Mesendoderm (in vitro differentiated cells): ENCODE measurements around the gene UGDH.

Experiments used
- DNase-seq: peaks from one replicate; pipeline ENCODE4 v3.0.0; 2013
- H2AK5ac ChIP-seq: 2 replicates; pipeline ENCODE4 v1.6.1; 2013; ENCODE audit warnings: low read length, inconsistent platforms
- H2BK120ac ChIP-seq: 2 replicates; pipeline ENCODE4 v1.6.1; 2013; ENCODE audit warnings: low read depth, mild to moderate bottlenecking, low read length, moderate library complexity, mixed read lengths
- H2BK15ac ChIP-seq: replicated peaks from 2 replicates; pipeline ENCODE4 v1.6.1; 2013; ENCODE audit warnings: low read depth, mild to moderate bottlenecking, moderate library complexity
- H2BK5ac ChIP-seq: 2 replicates; pipeline ENCODE4 v1.6.1; 2013; ENCODE audit warnings: low read length, inconsistent platforms
- H3K18ac ChIP-seq: 2 replicates; pipeline ENCODE4 v1.6.1; 2013; ENCODE audit warnings: mild to moderate bottlenecking, low read length, mixed read lengths
- H3K23ac ChIP-seq: one replicate; pipeline ENCODE4 v1.6.1; 2013; ENCODE audit warnings: low read length
- H3K27ac ChIP-seq: 2 replicates; pipeline ENCODE4 v1.5.1; 2013; ENCODE audit warnings: low read depth, mild to moderate bottlenecking, inconsistent platforms, low read length, moderate library complexity
- H3K27me3 ChIP-seq: 2 replicates; pipeline ENCODE4 v1.6.1; 2013; ENCODE audit warnings: low read length, control low read depth, mild to moderate bottlenecking, inconsistent platforms; ENCODE audit not compliant: insufficient read depth, poor library complexity
- H3K36me3 ChIP-seq: 2 replicates; pipeline ENCODE4 v1.6.1; 2013; ENCODE audit warnings: low read length, inconsistent platforms; ENCODE audit not compliant: control insufficient read depth, insufficient read depth
- H3K4ac ChIP-seq: one replicate; pipeline ENCODE4 v1.6.1; 2013; ENCODE audit warnings: low read depth, mild to moderate bottlenecking, low read length, moderate library complexity
- H3K4me1 ChIP-seq: 2 replicates; pipeline ENCODE4 v1.6.1; 2013; ENCODE audit warnings: low read depth, low read length, inconsistent platforms; ENCODE audit not compliant: control insufficient read depth
- H3K4me2 ChIP-seq: 2 replicates; pipeline ENCODE4 v1.6.1; 2013; ENCODE audit warnings: low read length
- H3K4me3 ChIP-seq: 2 replicates; pipeline ENCODE4 v1.5.1; 2013; ENCODE audit warnings: mild to moderate bottlenecking, low read length
- H3K56ac ChIP-seq: one replicate; pipeline ENCODE4 v1.6.1; 2013; ENCODE audit warnings: low read length
- H3K79me1 ChIP-seq: 2 replicates; pipeline ENCODE4 v1.6.1; 2013; ENCODE audit warnings: low read length, inconsistent platforms
- H3K79me2 ChIP-seq: 2 replicates; pipeline ENCODE4 v1.6.1; 2013; ENCODE audit warnings: mild to moderate bottlenecking, low read length; ENCODE audit not compliant: control insufficient read depth, insufficient read depth
- H3K9ac ChIP-seq: 2 replicates; pipeline ENCODE4 v1.6.1; 2013; ENCODE audit warnings: low read length, inconsistent platforms
- H4K5ac ChIP-seq: one replicate; pipeline ENCODE4 v1.6.1; 2013; ENCODE audit warnings: low read length
- H4K8ac ChIP-seq: one replicate; pipeline ENCODE4 v1.6.1; 2013; ENCODE audit warnings: low read depth, mild to moderate bottlenecking, control low read depth, low read length, moderate library complexity
- WGBS: extraction: QIAGEN DNeasy Blood & Tissue Kit; methylation state at CpG from one replicate; pipeline ENCODE4 v1.1.7; 2013; ENCODE audit warnings: low lambda C conversion rate, missing lambda C conversion rate; ENCODE audit not compliant: insufficient coverage; ENCODE audit errors: extremely low coverage; 5-methylcytosine and 5-hydroxymethylcytosine counted together

The UGDH gene

GRCh38 chr4:39452860-39453587, 74.2 kb downstream of the UGDH start:
- no peak for DNase-seq
- no peaks in the 10 kb centered on the region for H3K27me3 ChIP-seq
- no peak overlapping the region for H2BK15ac ChIP-seq
- H3K4me3 ChIP-seq: no peak overlapping the region
- no peak overlapping the region for H3K4ac ChIP-seq
- 100% methylated on average over 5 of the region's 11 CpGs for WGBS
- H2BK120ac ChIP-seq: no peak overlapping the region
- H3K4me2 ChIP-seq: no peak overlapping the region
- H3K56ac ChIP-seq: no peak overlapping the region
- H2BK5ac ChIP-seq: no peak overlapping the region
- no peak overlapping the region for H3K23ac ChIP-seq
- peaks cover 25% of the 10 kb centered on the region for H3K79me2 ChIP-seq
- H3K18ac ChIP-seq: no peak overlapping the region
- H3K4me1 ChIP-seq: peaks cover 6% of the 10 kb centered on the region
- H4K8ac ChIP-seq: no peak overlapping the region
- no peak overlapping the region for H3K9ac ChIP-seq
- peaks cover 11% of the 10 kb centered on the region for H3K79me1 ChIP-seq
- H4K5ac ChIP-seq: no peak overlapping the region
- no peak overlapping the region for H3K27ac ChIP-seq
- H2AK5ac ChIP-seq: no peak overlapping the region
- H3K36me3 ChIP-seq: peaks cover 22% of the 10 kb centered on the region

- Histone ChIP-seq H2BK5ac (no peak overlapping the region), H4K8ac (no peak overlapping the region), H3K79me1 (peaks cover 11% of the 10 kb centered on the region), H3K79me2 (peaks cover 18% of the 10 kb centered on the region), H3K36me3 (peaks cover 21% of the 10 kb centered on the region), H3K18ac (no peak overlapping the region), H2BK120ac (no peak overlapping the region), H2BK15ac (no peak overlapping the region), H3K4me2 (no peak overlapping the region), H3K56ac (no peak overlapping the region), H2AK5ac (no peak overlapping the region), H3K9ac (no peak overlapping the region), H3K4ac (no peak overlapping the region), H4K5ac (no peak overlapping the region), H3K4me1 (peaks cover 6% of the 10 kb centered on the region), H3K23ac (no peak overlapping the region), H3K27me3 (no peaks in the 10 kb centered on the region), H3K27ac (no peak overlapping the region), H3K4me3 (no peak overlapping the region)
- no peak for DNase-seq
- no CpG with 5 or more reads among the region's 6 CpGs for WGBS
Measured at GRCh38 chr4:39452153-39452859, 74.9 kb downstream of the UGDH start.

GRCh38 chr4:39451423-39452023, 75.7 kb downstream of the UGDH start:
- Histone ChIP-seq H2BK15ac (no peak overlapping the region), H3K36me3 (peaks cover 14% of the 10 kb centered on the region), H3K79me2 (peaks cover 10% of the 10 kb centered on the region), H3K9ac (no peak overlapping the region), H4K8ac (no peak overlapping the region), H3K23ac (no peak overlapping the region), H3K4ac (no peak overlapping the region), H4K5ac (no peak overlapping the region), H3K27me3 (no peaks in the 10 kb centered on the region), H3K18ac (no peak overlapping the region), H3K79me1 (peaks cover 7% of the 10 kb centered on the region), H2AK5ac (no peak overlapping the region), H2BK120ac (no peak overlapping the region), H3K4me2 (no peak overlapping the region), H2BK5ac (no peak overlapping the region), H3K4me3 (no peak overlapping the region), H3K4me1 (peaks cover under 1% of the 10 kb centered on the region), H3K56ac (no peak overlapping the region), H3K27ac (no peak overlapping the region)
- no CpG with 5 or more reads among the region's 6 CpGs for whole genome bisulfite sequencing
- no peak for DNase-seq

- no peak overlapping the region for H3K9ac ChIP-seq
- WGBS: no CpG with 5 or more reads among the region's 2 CpGs
- no peak overlapping the region for H2BK120ac ChIP-seq
- H3K4me2 ChIP-seq: no peak overlapping the region
- H3K4ac ChIP-seq: no peak overlapping the region
- no peak overlapping the region for H3K18ac ChIP-seq
- peaks cover 4% of the 10 kb centered on the region for H3K79me2 ChIP-seq
- H4K8ac ChIP-seq: no peak overlapping the region
- no peak overlapping the region for H3K56ac ChIP-seq
- H3K4me3 ChIP-seq: no peak overlapping the region
- no peak overlapping the region for H2BK5ac ChIP-seq
- H2AK5ac ChIP-seq: no peak overlapping the region
- H3K79me1 ChIP-seq: peaks cover 6% of the 10 kb centered on the region
- no peak overlapping the region for H4K5ac ChIP-seq
- H3K27ac ChIP-seq: no peak overlapping the region
- no peak overlapping the region for H3K23ac ChIP-seq
- H3K36me3 ChIP-seq: peaks cover 13% of the 10 kb centered on the region
- no peak overlapping the region for H2BK15ac ChIP-seq
- H3K4me1 ChIP-seq: no peaks in the 10 kb centered on the region
- DNase-seq: no peak
- no peaks in the 10 kb centered on the region for H3K27me3 ChIP-seq
Measured at GRCh38 chr4:39450618-39451017, 76.6 kb downstream of the UGDH start.
